AG09309 (cell line): Measurements from ENCODE around the gene KLHL17.
A peak's percentile ranks its signal among the peaks of the same experiment; 100 is the strongest.

Experiments used
- DNase-seq: peaks from one replicate; pipeline ENCODE4 v3.0.0-alpha.2; 2010; ENCODE audit warnings: low read depth
- H3K4me3 ChIP-seq: 2 replicates; pipeline ENCODE4 v1.5.1; 2011; ENCODE audit warnings: mild to moderate bottlenecking, low read depth, low read length, moderate library complexity; ENCODE audit not compliant: control insufficient read depth
- CTCF ChIP-seq: IDR thresholded peaks from 2 replicates; pipeline ENCODE4 v1.5.1; 2011; ENCODE audit warnings: mild to moderate bottlenecking, low read depth, low read length, inconsistent platforms; ENCODE audit not compliant: insufficient read depth, control insufficient read depth; ENCODE audit errors: missing control alignments

The KLHL17 gene

DNA sequence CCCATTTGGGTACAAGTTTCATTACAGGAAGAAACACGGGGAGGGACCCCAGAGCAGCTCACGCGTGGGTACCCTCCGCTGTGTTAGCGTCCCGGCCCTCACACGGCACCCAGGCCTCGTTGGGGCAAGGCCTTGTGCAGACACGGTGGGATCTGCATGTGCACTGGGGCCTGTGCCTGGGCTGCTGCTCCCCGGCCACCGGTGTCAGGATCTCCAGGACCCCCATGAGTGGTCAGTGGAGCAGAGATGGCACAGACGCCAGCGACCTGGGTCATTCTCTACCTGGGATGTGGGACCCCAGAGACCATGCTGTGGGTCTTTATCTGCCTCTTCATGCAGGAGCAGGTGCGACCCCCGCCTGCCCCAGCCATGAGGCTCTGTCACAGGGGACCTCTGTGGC is 42.0 kb upstream of the KLHL17 start:
- TF ChIP-seq CTCF: no peak
- H3K4me3 ChIP-seq: no peak overlapping the region
- no peak for DNase-seq

DNA sequence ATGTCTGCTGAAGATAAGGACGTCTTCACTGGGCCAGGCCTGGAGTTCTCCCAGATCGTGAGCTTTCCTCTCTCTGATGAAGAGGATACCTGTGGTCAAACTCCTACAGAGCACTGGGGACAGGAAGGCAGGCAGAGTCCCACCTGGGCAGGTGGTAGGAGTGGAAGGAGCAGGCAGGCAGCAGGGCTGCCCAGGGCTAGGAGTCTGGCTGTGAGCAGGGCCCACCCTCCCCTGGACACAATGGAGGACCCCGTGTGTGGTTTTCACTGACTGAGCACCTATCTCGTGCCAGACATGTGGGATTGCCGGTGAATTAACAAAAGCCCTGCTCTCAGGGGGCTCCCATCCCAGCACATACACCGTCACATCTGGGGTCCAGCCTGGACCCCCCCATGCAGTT is 41.5 kb upstream of the KLHL17 start:
- no peak for DNase-seq
- H3K4me3 ChIP-seq: no peak overlapping the region
- TF ChIP-seq CTCF: no peak

DNA sequence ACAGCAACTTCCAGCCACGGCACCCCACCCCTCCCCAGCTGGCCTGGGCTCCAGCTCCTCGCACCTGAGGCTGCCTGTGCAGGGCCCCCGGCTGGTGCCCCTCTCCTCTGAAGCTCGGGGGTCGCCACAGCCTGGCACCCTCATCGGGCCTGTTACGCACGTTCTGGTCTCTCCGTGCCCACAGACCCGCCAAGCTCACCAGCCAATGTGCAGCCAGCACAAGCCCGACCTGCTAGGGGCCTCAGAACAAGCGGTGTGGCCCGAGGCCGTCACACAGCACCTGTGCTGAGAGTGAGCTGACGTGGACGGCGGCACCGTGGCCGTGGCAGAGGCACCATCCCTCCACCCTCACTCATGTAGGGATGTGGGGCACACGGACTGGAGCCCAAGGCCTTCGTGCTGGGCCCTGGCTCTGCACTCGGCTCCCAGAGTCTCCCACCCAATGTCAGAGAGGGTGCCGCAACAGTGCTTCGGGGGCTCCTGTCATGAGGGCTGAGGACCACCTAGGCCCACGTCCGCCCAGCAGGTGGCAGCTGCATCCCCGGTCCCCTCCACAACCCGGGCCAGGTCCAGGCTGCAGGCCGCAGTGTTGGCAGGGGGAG is 41.0 kb upstream of the KLHL17 start:
- TF ChIP-seq CTCF: no peak
- H3K4me3 ChIP-seq: no peak overlapping the region
- DNase-seq: no peak

DNA sequence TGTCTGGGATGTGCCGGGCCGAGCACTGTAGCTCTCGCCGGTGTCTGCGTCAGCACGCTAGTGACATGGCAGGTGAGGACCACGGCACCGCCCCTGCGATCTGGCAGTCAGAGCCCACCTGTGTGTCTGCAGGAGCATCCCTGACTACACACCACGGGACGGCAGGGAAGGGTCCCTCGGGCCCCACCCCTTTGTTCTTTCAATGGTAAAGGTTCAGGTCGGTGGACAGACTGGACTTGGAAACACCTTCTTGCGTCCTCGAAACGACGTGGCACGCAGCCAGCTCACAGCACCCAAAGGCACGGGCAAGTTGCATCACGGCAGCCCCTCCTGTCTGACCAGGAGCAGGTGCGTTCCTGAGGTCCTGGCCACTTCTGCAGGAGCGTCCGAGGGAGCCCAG is 40.4 kb upstream of the KLHL17 start:
- H3K4me3 ChIP-seq: no peak overlapping the region
- no peak for DNase-seq
- no peak for TF ChIP-seq CTCF

DNA sequence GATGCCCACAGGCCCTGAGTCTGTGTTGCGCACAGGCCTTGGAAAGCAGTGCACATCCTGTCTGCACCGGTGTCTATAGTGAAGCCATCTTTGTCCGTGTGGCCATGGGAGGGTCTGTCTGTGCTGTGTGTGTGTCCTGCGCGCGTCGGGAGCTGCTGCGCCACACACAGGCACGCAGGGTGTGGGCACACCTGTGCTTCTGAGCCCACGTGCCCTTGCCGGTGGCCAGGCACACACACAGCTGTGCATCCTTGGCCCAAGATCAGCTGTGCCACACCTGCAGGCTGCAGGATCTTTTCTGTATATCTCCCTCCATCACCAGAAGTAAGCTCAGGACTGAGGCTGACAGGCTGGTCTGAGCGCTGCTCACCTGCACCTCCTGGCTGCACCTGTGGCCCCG is 39.9 kb upstream of the KLHL17 start:
- no peak for DNase-seq
- no peak for TF ChIP-seq CTCF
- H3K4me3 ChIP-seq: no peak overlapping the region

GRCh38 chr1:921011-921837 is 39.2 kb upstream of the KLHL17 start:
- DNase-seq: no peak
- TF ChIP-seq CTCF: peak; percentile 51
- no peak overlapping the region; the same call in 1 of the 2 replicates for H3K4me3 ChIP-seq
